H9 (cell line): ENCODE results near the gene VDAC2. TPM values are rescaled to one million over a fixed set of nuclear protein-coding genes. Genes with fewer than 3 reads are reported as not detected.
A peak's percentile ranks its signal among the peaks of the same experiment; 100 is the strongest.

Experiments used
- DNase-seq: peaks from one replicate; pipeline ENCODE4 v3.0.0-alpha.2; 2017
- H2AFZ ChIP-seq: one replicate; pipeline ENCODE4 v1.6.1; 2013; ENCODE audit warnings: mild to moderate bottlenecking, low read length, control low read depth, moderate library complexity
- H2AK5ac ChIP-seq: 2 replicates; pipeline ENCODE4 v1.6.1; 2013; ENCODE audit warnings: low read length, control low read depth, mixed read lengths; ENCODE audit not compliant: insufficient read length
- H2BK120ac ChIP-seq: one replicate; pipeline ENCODE4 v1.6.1; 2013; ENCODE audit warnings: low read depth, mild to moderate bottlenecking, low read length, control low read depth, inconsistent platforms; ENCODE audit not compliant: poor library complexity, severe bottlenecking
- H2BK12ac ChIP-seq: 2 replicates; pipeline ENCODE4 v1.6.1; 2013; ENCODE audit warnings: low read length, control low read depth, mixed read lengths, low read depth; ENCODE audit not compliant: insufficient read length
- H2BK15ac ChIP-seq: 2 replicates; pipeline ENCODE4 v1.6.1; 2013; ENCODE audit warnings: low read depth, low read length, control low read depth
- H2BK20ac ChIP-seq: one replicate; pipeline ENCODE4 v1.6.1; 2013; ENCODE audit warnings: low read depth, mild to moderate bottlenecking, low read length, control low read depth, inconsistent platforms; ENCODE audit not compliant: poor library complexity, severe bottlenecking
- H2BK5ac ChIP-seq: 2 replicates; pipeline ENCODE4 v1.6.1; 2013; ENCODE audit warnings: low read length, control low read depth, mixed read lengths; ENCODE audit not compliant: insufficient read length
- H3K14ac ChIP-seq: 2 replicates; pipeline ENCODE4 v1.6.1; 2013; ENCODE audit warnings: low read length, control low read depth; ENCODE audit not compliant: insufficient read depth
- H3K18ac ChIP-seq: 2 replicates; pipeline ENCODE4 v1.6.1; 2013; ENCODE audit warnings: low read depth, mild to moderate bottlenecking, mixed read lengths, low read length, control low read depth; ENCODE audit not compliant: insufficient read length
- H3K23ac ChIP-seq: 2 replicates; pipeline ENCODE4 v1.6.1; 2013; ENCODE audit warnings: low read length, control low read depth, mixed read lengths, low read depth; ENCODE audit not compliant: insufficient read length
- H3K23me2 ChIP-seq: 2 replicates; pipeline ENCODE4 v1.6.1; 2013; ENCODE audit warnings: low read depth, mild to moderate bottlenecking, mixed read lengths, low read length, control low read depth; ENCODE audit not compliant: insufficient read length, poor library complexity, severe bottlenecking
- H3K27ac ChIP-seq: 2 replicates; pipeline ENCODE4 v1.5.1; 2013; ENCODE audit warnings: low read length, control low read depth, mixed read lengths, low read depth; ENCODE audit not compliant: insufficient read length
- H3K27me3 ChIP-seq: 2 replicates; pipeline ENCODE4 v1.6.1; 2013; ENCODE audit warnings: low read length, control low read depth, inconsistent platforms; ENCODE audit not compliant: insufficient read depth
- H3K4ac ChIP-seq: 2 replicates; pipeline ENCODE4 v1.6.1; 2013; ENCODE audit warnings: low read depth, mild to moderate bottlenecking, control low read depth, inconsistent platforms, low read length, moderate library complexity
- H3K4me1 ChIP-seq: 2 replicates; pipeline ENCODE4 v1.6.1; 2013; ENCODE audit warnings: low read length, control low read depth, inconsistent platforms; ENCODE audit not compliant: insufficient read depth
- H3K4me2 ChIP-seq: 2 replicates; pipeline ENCODE4 v1.6.1; 2013; ENCODE audit warnings: low read length, control low read depth, mixed read lengths; ENCODE audit not compliant: insufficient read length, insufficient read depth
- H3K56ac ChIP-seq: 2 replicates; pipeline ENCODE4 v1.6.1; 2013; ENCODE audit warnings: low read depth, mild to moderate bottlenecking, mixed read lengths, low read length, control low read depth; ENCODE audit not compliant: insufficient read length
- H3K79me1 ChIP-seq: 2 replicates; pipeline ENCODE4 v1.6.1; 2013; ENCODE audit warnings: low read depth, mild to moderate bottlenecking, moderate library complexity, low read length, control low read depth, inconsistent platforms; ENCODE audit not compliant: insufficient read depth, poor library complexity, severe bottlenecking
- H3K79me2 ChIP-seq: 2 replicates; pipeline ENCODE4 v1.6.1; 2013; ENCODE audit warnings: low read length, control low read depth, inconsistent platforms; ENCODE audit not compliant: insufficient read depth
- H3K9ac ChIP-seq: 2 replicates; pipeline ENCODE4 v1.6.1; 2013; ENCODE audit warnings: low read length, control low read depth, mixed read lengths; ENCODE audit not compliant: insufficient read length; ENCODE audit errors: extremely low read depth
- H3K9me3 ChIP-seq: one replicate; pipeline ENCODE4 v1.6.1; 2013; ENCODE audit warnings: low read depth, low read length, inconsistent platforms; ENCODE audit not compliant: control insufficient read depth
- H3T11ph ChIP-seq: one replicate; pipeline ENCODE4 v1.6.1; 2013; ENCODE audit warnings: mild to moderate bottlenecking, low read length, control low read depth, inconsistent platforms
- H4K20me1 ChIP-seq: one replicate; pipeline ENCODE4 v1.6.1; 2013; ENCODE audit not compliant: control insufficient read depth, insufficient read length, insufficient read depth
- H4K5ac ChIP-seq: 2 replicates; pipeline ENCODE4 v1.6.1; 2013; ENCODE audit warnings: low read depth, mild to moderate bottlenecking, mixed read lengths, low read length, control low read depth; ENCODE audit not compliant: insufficient read length
- H4K8ac ChIP-seq: replicated peaks from 2 replicates; pipeline ENCODE4 v1.6.1; 2013; ENCODE audit warnings: low read length, control low read depth, mixed read lengths, low read depth; ENCODE audit not compliant: insufficient read length
- H4K91ac ChIP-seq: 2 replicates; pipeline ENCODE4 v1.6.1; 2013; ENCODE audit warnings: low read depth, mild to moderate bottlenecking, moderate library complexity, mixed read lengths, low read length, control low read depth; ENCODE audit not compliant: insufficient read length
- H3K27ac Mint-ChIP-seq, 3 experiments: 2 replicates in 2 of 3; 3 replicates in 1 of 3; pipeline ENCODE4 v1.8.0; 2020 to 2021; ENCODE audit warnings: mixed read lengths in 3 of 3, mild to moderate bottlenecking in 1 of 3, moderate library complexity in 1 of 3
- H3K27me3 Mint-ChIP-seq: 2 replicates; pipeline ENCODE4 v1.8.0; 2021; ENCODE audit warnings: low read depth, mild to moderate bottlenecking, moderate library complexity, mixed read lengths
- H3K36me3 Mint-ChIP-seq, 3 experiments: 2 replicates in 2 of 3; 3 replicates in 1 of 3; pipeline ENCODE4 v1.8.0; 2020 to 2021; ENCODE audit warnings: low read depth in 3 of 3, mixed read lengths in 3 of 3; ENCODE audit not compliant: insufficient read depth in 1 of 3
- H3K4me1 Mint-ChIP-seq, 2 experiments: 2 replicates each; pipeline ENCODE4 v1.8.0; 2020; ENCODE audit warnings: mixed read lengths in 2 of 2
- H3K4me3 Mint-ChIP-seq, 2 experiments: 2 replicates in 1 of 2; 3 replicates in 1 of 2; pipeline ENCODE4 v1.8.0; 2020 to 2021; ENCODE audit warnings: mild to moderate bottlenecking in 2 of 2, mixed read lengths in 2 of 2, moderate library complexity in 1 of 2
- H3K9me3 Mint-ChIP-seq, 2 experiments: 2 replicates in 1 of 2; 3 replicates in 1 of 2; pipeline ENCODE4 v1.8.0; 2020; ENCODE audit warnings: mild to moderate bottlenecking in 2 of 2, mixed read lengths in 2 of 2, moderate library complexity in 1 of 2
- WGBS: extraction: QIAGEN DNeasy Blood & Tissue Kit; methylation state at CpG from one replicate; pipeline ENCODE4 v1.1.7; 2013; ENCODE audit warnings: missing lambda C conversion rate, low lambda C conversion rate, mixed read lengths; ENCODE audit not compliant: insufficient read length; ENCODE audit errors: extremely low coverage; 5-methylcytosine and 5-hydroxymethylcytosine counted together
- total RNA-seq: library from RNA; stranded (reverse); gene quantifications from 2 replicates; pipeline ENCODE4 v1.2.1, GENCODE V29; 2021
- TF ChIP-seq, protein P1 (sequence below): fragments of 200-600 bp; sonication (generic); conservative IDR thresholded peaks from 3 replicates; pipeline ENCODE4 v1.8.0; 2021; ENCODE audit warnings: antibody characterized with exemption, mild to moderate bottlenecking

The VDAC2 gene
- total RNA-seq, 1 experiment from 2014 or later: 271 TPM

DNA sequence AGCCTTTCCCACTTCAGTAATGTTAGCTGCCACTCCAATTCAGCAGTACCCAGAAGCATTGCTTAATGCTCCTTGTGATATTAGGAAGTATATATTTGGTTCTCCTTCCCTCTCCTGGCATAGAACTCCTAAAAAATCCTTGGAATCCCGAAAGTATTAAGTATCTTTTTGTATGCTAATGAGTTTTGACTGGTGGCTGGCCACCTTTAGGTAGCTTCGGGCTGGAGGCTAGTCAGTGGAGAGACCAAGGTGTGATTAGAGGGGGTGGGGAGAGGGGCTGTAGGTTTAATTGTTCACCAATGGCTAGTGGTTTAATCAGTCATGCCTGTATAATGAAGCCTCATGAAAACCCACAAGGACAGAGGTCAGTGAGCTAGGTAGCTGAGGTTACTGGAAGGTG is 12.9 kb downstream of the VDAC2 start:
- H3K18ac ChIP-seq: no peak overlapping the region
- H3K27ac Mint-ChIP-seq: peak overlapping the region; percentile 94
- H2AK5ac ChIP-seq: no peak overlapping the region
- H2BK15ac ChIP-seq: no peak overlapping the region
- H3K79me1 ChIP-seq: no peaks in the 10 kb centered on the region
- no peak overlapping the region for H2BK20ac ChIP-seq
- peaks cover 47 to 87% (median 81%) of the 10 kb centered on the region in 3 experiments for H3K36me3 Mint-ChIP-seq
- no peaks in the 10 kb centered on the region for H3K27me3 ChIP-seq
- H3K4me1 ChIP-seq: peaks cover 10% of the 10 kb centered on the region; the same call in 1 of the 2 replicates
- H3K56ac ChIP-seq: peak overlapping the region; percentile 53
- TF ChIP-seq, protein P1, sequence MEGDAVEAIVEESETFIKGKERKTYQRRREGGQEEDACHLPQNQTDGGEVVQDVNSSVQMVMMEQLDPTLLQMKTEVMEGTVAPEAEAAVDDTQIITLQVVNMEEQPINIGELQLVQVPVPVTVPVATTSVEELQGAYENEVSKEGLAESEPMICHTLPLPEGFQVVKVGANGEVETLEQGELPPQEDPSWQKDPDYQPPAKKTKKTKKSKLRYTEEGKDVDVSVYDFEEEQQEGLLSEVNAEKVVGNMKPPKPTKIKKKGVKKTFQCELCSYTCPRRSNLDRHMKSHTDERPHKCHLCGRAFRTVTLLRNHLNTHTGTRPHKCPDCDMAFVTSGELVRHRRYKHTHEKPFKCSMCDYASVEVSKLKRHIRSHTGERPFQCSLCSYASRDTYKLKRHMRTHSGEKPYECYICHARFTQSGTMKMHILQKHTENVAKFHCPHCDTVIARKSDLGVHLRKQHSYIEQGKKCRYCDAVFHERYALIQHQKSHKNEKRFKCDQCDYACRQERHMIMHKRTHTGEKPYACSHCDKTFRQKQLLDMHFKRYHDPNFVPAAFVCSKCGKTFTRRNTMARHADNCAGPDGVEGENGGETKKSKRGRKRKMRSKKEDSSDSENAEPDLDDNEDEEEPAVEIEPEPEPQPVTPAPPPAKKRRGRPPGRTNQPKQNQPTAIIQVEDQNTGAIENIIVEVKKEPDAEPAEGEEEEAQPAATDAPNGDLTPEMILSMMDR: no peak
- H4K5ac ChIP-seq: no peak overlapping the region
- H3K4me2 ChIP-seq: peak overlapping the region; percentile 56
- no peak overlapping the region for H3K9ac ChIP-seq
- no peak overlapping the region for H3K14ac ChIP-seq
- no peak overlapping the region for H3T11ph ChIP-seq
- H3K9me3 ChIP-seq: no peaks in the 10 kb centered on the region
- H2AFZ ChIP-seq: no peak overlapping the region
- H4K8ac ChIP-seq: no peak overlapping the region
- no CpG with 5 or more reads among the region's 2 CpGs for WGBS
- H4K91ac ChIP-seq: no peak overlapping the region
- H2BK12ac ChIP-seq: no peak overlapping the region
- H3K27ac ChIP-seq: peak overlapping the region; percentile 91
- no peaks in the 10 kb centered on the region for H3K27me3 Mint-ChIP-seq
- H3K4ac ChIP-seq: no peak overlapping the region
- peak; percentile 69 for DNase-seq
- no peaks in the 10 kb centered on the region for H3K9me3 Mint-ChIP-seq
- H3K23ac ChIP-seq: no peak overlapping the region
- H3K4me3 Mint-ChIP-seq: peak overlapping the region; percentile 35 to 41
- peaks cover 53 to 58% of the 10 kb centered on the region in 2 experiments for H3K4me1 Mint-ChIP-seq
- no peak overlapping the region for H2BK120ac ChIP-seq
- peaks cover 10% of the 10 kb centered on the region; the same call in 1 of the 2 replicates for H3K79me2 ChIP-seq
- no peak overlapping the region for H2BK5ac ChIP-seq
- H3K23me2 ChIP-seq: no peaks in the 10 kb centered on the region
- no peaks in the 10 kb centered on the region for H4K20me1 ChIP-seq
